Stimulated activated CD4-positive, alpha-beta T cell treated with anti-CD3 and anti-CD28 coated beads, Interleukin-12 subunit alpha, Interleukin-12 subunit beta, amount 100 ng/mL, for 48 hours (primary cell): ENCODE measurements around the gene OR1K1.

Source experiments
- DNase-seq, 3 donors: peaks; one replicate each; pipeline ENCODE4 v3.0.0-alpha.2; 2020; ENCODE audit warnings: low read depth in 2 of 3, low spot score in 1 of 3

OR1K1 gene

DNA sequence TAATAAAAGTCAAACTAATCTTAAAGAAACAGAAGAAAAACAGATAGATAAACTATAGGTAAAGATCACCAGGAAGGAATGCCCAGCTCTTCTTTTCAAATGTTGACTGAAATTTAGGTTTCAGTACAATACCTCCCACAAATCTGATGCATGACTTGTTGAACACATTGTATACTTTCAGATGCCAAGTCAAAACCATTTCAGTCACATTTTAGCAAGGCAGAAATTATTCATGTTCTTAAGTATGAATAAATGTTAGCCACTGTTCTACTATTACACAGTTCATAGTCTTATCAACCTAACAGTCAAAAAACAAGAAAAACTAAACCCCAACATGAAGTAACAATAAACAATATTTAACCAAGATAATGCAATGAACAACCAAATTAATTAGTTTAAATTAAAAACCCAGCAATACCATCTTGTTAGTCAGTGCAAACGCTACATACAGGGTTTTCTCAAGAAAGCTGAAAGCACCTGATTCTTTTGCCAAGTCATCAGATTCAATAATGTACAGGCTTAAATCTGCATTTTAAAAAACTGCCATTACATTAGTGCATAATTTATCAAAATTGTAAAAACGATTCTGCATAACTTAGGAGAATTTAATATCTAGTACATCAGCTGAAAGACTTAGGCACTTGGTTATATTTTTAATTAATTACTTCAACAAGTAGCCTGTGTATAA is 48.5 kb downstream of the OR1K1 start:
- DNase-seq, result no peak
